WI38 (cell line): Measurements from ENCODE around the gene SARS1.
"Not testable (repeated sequence)": the region's sequence is repeated elsewhere in the genome, so short reads cannot be mapped to it uniquely, and the experiment has no call there.

Source experiments
- H3K4me3 ChIP-seq: 2 replicates; pipeline ENCODE4 v1.5.1; 2011; ENCODE audit warnings: low read depth, mild to moderate bottlenecking, control low read depth, low read length
- CTCF ChIP-seq: IDR thresholded peaks from 2 replicates; pipeline ENCODE4 v1.5.1; 2012; ENCODE audit warnings: low read depth, mild to moderate bottlenecking, control low read depth, low read length

The SARS1 gene

DNA sequence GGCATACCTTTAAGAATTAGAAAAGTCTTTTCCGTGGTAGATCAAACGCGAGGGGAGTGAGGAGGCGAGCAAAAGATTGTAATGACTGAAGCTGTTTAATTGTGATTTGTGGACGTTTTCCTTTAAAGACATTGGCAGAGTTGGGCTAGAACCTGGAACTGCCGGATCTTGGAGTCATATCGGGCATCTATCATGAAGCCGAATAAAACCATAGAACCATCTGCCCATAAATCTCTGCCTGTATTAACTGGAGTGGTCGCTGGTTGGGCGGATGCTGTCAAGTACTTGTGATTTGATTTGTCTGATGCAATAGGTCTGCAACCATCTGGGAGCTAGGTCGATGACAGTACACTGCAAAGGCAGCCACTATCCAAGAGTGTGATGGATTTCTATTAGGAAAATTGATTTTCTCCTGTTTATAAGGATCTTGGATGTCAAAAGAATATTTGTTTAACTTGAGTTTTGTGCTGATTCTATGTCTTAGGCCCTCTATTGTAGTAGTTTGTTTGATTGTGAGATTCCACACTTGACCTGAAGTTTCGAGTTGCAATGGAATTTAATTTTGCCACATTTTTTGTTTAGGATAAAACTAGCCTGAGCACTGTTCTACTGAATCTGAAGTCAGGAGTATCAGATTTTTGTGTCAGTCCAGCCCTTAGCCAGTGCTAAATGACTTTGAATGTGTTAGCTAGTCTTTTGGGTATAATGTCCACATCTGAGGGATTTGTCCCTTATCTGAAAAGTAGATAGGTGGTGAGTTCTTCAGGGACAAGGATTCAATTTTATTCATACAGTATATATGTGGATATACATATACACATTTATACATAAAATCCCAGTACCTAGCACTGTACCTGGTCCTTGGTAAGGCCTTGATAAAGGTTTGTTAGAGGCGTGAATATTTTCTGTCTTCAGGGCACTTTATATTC is 1.2 kb downstream of the SARS1 start:
- TF ChIP-seq CTCF: no peak

GRCh38 chr1:109216662-109217061 is 2.9 kb downstream of the SARS1 start:
- no peak overlapping the region for H3K4me3 ChIP-seq
- TF ChIP-seq CTCF: no peak

More for the DNA sequence above, 1.2 kb downstream of the SARS1 start:
- peak overlapping the region; percentile 92 for H3K4me3 ChIP-seq

- no peak overlapping the region for H3K4me3 ChIP-seq
- TF ChIP-seq CTCF: no peak
Measured at GRCh38 chr1:109218516-109218915, 4.8 kb downstream of the SARS1 start.

DNA sequence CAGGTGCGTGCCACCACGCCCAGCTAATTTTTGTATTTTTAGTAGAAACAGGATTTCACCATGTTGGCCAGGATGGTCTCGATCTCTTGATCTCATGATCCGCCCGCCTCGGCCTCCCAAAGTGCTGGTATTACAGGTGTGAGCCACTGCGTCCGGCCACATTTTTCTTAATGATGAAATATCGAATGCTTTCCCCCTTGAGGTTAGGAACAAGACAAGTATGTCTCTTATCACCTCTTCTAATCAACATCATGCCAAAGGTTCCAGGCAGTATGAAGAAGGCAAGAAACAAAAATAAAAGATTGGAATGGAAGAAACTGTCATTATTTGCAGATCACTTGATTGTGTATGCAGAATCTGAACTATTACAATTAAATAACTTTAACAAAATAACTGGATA is 7.5 kb downstream of the SARS1 start:
- H3K4me3 ChIP-seq: not testable (repeated sequence)

- no peak for TF ChIP-seq CTCF
- H3K4me3 ChIP-seq: no peak overlapping the region
Measured at GRCh38 chr1:109225308-109225707, 11.6 kb downstream of the SARS1 start.

DNA sequence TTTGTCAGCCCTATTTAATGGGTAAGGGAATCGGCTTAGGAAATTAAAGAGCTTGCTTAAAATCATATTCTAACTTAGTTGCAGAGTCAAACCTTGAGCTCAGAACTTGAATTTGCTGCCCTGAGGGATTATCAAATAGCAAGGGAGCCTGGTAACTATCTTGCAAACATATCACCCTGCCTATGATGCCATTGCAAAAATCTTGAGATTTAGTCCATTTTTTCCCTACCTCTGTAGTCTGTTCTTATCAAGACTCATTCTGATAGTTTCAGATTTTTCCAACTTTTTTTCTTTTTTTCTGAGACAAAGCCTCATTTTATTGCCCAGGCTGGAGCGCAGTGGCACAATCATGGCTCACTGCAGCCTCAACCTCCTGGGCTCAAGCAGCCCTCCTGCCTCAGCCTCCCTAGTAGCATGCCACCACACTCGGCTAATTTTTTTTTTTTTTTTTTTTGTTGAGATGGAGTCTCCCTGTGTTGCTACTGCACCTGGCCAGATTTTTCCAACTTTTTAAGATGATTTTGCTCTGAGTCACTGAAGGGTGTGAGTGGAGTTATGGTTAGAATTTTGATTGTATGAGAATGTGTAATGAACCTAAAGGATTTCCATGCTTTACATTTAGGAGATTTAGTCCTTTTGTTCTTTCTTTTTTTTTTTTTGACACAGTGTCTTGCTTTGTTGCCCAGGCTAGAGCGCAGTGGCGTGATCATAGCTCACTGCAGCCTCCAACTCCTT is 12.2 kb downstream of the SARS1 start:
- H3K4me3 ChIP-seq: no peak overlapping the region
- TF ChIP-seq CTCF: no peak

DNA sequence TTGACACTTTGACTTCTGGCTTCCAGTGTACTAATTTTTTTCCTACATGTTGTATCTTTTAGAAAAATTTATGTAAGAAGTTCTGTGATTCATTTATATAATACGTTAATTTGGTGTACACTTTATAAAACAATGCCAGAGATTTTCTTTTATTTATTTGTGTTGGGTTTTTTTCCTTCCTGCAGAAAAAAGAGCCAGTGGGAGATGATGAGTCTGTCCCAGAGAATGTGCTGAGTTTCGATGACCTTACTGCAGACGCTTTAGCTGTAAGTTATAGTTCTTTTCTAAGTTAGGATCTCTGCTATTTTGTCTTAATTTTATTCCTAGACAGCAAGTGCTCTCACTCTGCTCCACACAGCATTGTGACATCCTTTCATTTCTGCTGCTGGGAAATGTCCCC is 14.4 kb downstream of the SARS1 start:
- TF ChIP-seq CTCF: no peak
- H3K4me3 ChIP-seq: no peak overlapping the region
